Fibroblast of skin of right quadriceps (primary cell): ENCODE measurements around the gene PTPN9.
"Not testable (repeated sequence)": the region's sequence is repeated elsewhere in the genome, so short reads cannot be mapped to it uniquely, and the experiment has no call there.

Source experiments
- DNase-seq: peaks from one replicate; pipeline ENCODE4 v3.0.0-alpha.2; 2013

The PTPN9 gene

DNA sequence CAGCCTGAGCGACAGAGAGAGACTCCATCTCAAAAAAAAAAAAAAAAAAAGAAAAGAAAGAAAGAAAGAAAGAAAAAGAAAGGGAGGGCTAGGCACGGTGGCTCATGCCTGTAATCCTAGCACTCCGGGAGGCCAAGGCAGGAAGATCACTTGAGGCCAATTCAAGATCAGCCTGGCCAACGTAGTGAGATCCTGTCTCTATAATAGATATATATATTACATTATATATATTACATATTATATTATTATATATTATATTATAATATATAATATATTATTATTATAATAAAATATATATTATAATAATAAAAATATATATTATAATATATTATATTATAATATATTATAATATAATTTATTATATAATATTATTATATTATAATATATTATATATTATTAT is 48.9 kb downstream of the PTPN9 start:
- DNase-seq, result no peak

DNA sequence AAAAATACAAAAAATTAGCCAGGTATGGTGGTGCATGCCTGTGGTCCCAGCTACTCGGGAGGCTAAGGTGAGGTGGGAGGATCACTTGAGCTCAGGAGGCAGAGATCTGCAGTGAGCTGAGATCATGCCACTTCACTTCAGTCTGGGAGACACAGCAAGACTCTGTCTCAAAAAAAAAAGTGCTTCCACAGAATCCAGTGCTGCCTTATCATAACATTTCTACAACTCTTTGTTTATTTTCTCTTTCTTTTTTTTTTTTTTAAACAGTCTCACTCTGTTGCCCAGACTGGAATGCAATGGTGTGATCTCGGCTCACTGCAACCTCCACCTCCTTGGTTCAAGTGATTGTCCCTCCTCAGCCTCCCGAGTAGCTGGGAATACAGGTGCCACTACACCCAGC is 53.4 kb downstream of the PTPN9 start:
- DNase-seq, result not testable (repeated sequence)

DNA sequence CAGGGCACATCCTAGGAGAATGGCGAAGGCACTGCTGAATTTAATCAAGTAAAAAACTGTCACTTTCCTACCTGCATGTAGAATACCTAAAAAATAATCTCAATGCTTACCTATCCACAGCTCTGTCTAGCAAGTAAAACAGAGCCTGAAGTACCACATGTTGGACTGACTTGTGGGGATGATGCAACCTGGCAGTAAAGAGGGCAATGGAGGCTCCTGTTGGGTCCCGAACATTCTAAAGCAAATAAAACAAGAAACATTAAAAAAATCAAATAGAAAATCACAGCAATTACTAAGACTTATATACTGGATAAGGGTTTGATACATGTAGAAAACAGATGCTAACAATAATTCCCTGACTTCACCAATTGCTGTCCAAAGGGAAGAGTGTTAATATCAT is 56.1 kb downstream of the PTPN9 start:
- DNase-seq, result no peak

DNA sequence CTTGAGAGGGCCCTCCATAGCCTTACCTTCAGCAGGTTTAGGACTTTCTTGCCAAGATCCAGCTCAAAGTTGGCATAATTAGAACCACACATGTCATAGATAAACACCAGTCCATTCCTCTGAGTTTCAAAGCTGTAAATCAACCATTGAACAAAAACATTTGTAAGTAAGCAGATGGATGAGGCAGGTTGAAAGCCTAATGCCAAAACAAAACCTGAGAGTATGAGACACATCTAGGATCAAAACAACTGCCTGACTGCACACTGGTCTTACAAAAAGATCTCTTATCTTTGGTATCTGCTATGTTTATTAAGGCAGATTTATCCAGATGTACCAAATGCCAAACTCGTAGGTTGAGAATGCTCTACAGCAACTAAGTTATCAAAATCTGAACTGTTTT is 61.9 kb downstream of the PTPN9 start:
- DNase-seq, result no peak

DNA sequence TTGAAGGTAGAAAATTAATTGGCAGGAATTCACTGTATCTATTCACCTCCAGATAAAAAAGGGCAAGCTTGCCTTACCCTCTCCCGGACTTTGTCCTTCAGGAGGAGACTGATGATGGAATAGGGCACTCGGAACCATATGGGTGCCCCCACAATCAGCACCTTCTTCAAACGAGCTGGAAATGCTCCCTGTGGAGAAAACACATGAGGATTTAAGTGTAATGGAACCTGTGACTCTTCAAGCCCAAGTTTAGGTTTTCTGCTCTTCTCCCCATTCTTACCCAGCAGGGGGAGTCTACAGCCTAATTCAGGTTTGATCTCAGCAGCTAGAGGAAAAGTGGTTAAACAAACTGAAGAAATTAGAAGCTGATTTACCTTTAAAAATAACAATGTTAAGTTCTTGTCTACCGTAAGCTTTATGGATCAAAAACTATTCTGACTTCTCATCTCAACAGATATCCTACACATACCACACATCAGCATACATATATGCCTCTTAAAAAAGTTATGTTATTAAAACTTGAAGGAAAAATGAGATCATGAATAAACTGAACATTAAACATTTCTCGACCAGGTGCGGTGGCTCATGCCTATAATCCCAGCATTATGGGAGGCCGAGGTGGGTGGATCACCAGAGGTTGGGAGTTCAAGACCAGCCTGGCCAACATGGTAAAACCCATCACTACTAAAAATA is 70.1 kb downstream of the PTPN9 start:
- peak; percentile 34 for DNase-seq

DNA sequence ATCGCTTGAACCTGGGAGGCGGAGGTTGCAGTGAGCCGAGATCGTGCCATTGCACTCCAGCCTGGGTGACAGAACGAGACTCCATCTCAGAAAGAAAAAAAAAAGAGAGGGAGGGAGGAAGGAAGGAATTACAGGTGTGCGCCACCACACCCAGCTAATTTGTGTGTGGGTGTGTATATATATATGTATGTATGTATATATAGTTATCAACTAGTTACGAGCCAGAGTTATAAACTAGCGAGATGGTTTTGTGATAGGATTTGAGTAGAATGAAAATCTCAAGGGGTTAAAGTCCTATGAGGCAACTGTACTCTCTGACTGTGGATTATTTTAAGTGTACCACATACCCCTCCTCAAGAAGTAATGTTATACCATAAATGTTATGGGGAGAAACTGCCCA is 76.8 kb downstream of the PTPN9 start:
- no peak for DNase-seq

DNA sequence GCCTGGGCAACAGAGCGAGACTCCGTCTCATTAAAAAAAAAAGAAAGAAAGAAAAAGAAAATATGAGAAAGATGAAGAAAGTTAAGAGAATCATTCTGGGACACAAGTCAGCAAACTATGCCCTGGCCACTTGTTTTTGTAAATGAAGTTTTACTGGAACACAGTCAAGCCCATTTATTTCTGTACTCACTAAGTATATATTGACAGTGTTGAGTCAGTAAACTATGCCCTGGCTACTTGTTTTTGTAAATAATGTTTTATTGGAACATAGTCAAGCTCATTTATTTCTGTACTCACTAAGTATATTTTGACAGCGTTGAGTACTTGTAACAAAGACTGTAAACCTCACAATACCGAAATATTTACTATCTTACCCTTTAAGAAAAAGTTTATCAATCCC is 85.4 kb downstream of the PTPN9 start:
- DNase-seq, result no peak

DNA sequence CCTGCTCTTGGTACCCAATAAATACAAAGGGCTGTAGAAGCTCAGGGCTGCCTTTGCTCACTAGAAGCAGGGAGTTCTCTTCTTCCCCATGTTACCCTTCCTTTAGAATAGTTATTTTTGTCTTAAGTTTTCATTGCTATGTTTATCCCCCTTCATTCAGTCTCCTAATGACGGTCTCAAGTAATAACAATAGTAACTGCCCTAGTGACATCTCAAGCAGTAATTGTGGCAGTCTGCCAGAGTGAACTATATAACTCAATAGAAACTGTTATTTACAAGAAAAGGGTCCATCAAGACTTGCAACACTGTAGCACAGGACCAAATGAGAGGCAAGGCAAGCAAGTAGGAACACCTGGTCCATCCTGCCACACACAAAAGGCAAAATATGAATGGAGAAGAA is 95.2 kb downstream of the PTPN9 start:
- no peak for DNase-seq

DNA sequence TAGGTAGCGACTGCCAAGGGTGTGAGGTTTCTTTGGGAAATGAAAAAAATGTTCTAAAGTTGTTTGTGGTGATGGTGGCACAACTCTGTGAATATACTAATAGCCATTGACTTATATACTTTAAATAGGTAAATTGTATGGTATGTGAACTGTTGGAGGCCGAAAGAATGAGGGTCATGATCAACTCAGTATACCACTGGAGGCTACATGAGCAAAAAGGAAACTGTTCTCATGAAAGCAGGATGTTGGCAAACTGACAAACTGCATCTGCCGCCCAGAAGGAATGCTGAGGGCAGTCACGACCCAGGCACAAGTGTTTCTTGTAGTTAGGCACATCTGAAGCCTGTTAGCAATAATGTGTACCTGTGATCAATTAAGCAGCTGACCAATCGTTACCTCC is 95.6 kb downstream of the PTPN9 start:
- DNase-seq, result not testable (repeated sequence)

DNA sequence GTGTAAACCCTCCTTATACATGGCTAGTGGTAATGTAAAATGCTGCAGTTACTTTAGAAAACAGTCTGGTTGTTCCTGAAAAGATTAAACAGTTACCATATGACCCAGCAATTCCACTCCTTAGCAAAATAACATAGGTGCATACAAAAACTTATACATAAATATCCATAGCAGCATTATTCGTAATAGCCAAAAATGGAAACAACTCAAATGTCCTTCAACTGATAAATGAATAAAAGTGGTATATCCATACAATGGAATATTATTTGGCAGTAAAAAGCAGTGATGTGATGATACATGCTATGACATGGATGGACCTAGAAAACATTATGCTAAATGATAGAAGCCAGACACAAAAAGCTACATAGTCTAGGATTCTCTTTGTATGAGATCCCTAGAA is 96.0 kb downstream of the PTPN9 start:
- no peak for DNase-seq

DNA sequence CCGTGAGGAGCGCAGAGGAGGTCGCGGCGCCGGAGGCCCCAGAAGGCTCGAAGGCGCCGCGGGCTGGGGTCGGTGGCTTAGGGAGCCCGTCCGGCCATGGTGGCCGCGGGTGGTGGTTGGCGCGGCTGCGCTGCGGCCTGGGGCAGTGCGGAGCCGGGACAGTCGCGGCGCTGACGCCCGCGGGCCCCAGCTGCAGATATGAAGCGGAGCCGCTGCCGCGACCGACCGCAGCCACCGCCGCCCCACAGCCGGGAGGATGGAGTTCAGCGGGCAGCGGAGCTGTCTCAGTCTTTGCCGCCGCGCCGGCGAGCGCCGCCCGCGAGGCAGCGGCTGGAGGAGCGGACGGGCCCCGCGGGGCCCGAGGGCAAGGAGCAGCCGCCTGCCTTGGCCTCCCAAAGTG is 98.7 kb downstream of the PTPN9 start:
- not testable (repeated sequence) for DNase-seq

DNA sequence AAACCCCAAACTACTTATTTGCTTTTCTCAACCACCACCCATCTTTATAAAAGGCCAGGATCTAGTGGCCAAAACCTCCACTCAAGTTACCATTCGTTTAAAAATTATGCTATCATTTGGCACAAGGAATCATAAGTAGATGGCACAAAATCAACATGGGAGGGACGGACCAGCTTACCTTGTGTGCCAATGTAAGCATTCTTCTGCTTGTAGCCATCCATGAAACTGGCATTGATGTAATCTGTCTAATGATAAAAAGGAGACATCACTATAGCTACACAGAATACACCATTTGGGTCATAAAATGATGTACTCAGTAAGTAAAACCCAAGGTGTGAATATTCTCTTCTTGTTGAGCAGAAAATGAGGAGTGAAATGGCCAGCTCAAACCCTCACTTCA is 99.4 kb downstream of the PTPN9 start:
- no peak for DNase-seq

DNA sequence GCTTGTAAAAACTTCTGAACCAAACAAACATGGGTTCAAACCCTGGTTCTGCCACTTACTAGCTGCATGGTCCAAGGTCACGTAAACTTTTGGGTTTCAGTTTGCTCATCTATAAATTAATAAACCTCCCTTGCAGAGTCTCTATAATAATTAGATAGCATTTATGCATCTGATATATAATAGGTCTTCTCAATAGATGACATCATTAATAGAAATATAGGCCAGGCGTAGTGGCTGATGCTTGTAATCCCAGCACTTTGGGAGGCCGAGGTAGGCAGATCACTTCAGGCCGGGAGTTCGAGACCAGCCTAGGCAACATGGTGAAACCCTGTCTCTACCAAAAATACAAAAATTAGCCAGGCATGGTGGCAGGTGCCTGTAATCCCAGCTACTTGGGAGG is 102.0 kb downstream of the PTPN9 start:
- DNase-seq, result not testable (repeated sequence)

DNA sequence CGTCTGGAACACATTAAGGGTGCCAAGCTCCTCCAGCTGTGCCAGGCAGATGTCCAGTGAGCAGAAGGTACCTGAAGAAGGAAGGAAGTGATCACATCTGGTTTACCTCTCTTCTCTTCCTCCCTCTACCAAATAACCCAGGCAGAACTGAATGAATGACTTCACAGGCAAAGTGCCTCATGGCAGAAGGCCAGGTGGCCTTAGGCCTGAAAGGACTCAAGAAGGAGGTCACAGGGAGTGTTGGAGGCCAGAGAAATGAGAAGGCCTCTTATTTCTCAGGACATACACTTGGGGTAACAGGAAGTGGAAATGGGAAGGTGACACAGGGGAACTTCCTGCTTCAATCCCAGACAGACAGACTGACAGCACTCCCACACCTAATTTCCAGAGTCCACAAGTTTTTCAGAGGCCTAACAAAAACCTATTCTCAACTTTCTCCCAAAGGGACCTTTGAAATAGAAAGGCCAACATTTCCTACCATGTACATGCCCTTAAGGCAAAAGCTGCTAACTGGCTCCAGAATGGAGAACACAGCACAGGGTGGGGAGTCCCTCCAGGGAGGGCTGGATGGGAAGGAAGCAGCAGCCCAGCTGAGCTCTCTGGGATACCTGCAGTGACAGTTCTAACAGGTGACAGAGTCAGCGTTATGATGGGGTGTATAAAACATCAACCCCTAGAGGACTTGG is 110.1 kb downstream of the PTPN9 start:
- DNase-seq, result no peak

DNA sequence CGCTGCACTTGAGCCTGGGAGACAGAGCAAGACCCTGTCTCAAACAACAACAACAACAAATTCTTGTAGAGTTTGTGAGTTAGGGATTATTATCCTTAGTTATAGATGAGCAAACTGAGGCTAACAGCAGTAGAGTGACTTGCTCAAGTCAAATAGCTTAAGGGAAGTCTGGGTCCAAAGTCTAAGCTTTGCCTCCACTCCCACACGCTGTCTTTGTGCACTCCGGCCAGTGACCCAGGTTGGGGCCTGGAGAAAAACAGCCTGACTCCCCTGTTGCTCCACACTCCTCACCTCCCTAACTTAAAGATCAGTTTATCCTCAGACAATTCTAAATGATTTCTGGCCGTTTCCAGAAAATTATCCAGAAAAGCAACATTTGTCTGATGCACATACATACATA is 118.5 kb downstream of the PTPN9 start:
- DNase-seq, result no peak

DNA sequence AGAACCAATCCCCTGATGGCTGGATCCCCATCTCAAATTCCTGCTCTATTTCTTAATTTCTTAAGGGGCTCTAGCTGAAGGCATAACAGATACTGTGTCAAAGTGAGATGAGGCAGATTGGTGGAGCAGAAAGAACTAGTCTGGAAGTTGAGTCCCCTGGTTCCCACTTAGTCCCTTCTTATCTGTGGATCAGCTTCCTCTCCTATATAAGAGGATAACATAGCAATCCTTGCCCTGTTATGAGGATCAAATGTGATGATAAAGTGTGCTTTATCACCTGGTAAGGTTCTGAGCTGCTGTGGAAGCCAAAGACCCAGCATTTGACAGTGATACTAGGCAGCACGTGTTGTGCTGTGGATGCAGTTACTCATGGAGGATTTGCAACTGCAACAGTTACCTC is 119.5 kb downstream of the PTPN9 start:
- DNase-seq, result no peak

DNA sequence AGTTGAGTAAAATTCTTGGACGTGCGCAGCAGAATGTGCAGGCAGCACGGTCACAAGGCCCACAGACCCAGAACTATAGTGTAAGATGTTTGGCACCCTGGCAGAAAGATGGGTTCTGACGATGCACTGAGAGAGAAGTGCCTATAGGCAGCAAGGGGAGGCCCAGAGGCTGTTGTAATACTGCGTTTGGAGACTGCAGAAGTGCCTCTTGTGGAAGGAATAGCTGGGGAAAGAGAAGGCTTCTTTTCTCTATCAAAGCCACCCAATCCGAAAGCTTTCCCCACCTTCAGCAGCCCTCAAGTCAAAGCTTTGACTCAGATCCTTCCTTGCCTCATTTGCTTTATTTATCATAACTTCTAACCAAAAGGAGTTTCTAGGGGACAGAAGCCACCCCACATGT is 122.4 kb downstream of the PTPN9 start:
- DNase-seq, result no peak

DNA sequence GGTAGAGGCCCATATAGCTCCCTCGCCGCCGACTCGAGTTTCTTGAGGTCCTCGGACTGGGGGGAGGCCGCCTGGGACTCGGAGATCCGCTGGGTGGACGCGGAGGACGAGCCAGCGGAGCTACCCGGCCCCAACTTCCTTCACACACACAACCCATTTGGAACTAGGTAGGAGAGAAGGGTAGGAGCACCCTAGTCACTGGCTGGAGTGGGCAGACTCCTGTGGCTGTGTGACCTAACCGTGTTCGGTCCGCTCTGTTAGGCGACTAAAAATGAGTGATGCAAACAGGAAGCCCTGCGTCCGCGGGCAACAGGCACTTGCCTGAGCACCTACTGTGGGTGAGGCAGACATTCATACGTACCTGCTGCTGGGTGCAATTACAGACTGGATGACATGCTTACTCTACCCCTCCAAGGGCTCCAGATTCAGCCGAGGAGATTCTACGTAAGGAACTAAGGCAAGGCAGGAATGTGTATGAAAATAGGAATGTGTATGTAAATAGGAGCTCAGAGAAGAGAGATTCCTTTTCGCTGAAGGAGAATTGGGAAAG is 123.1 kb downstream of the PTPN9 start:
- peak; percentile 51 for DNase-seq

DNA sequence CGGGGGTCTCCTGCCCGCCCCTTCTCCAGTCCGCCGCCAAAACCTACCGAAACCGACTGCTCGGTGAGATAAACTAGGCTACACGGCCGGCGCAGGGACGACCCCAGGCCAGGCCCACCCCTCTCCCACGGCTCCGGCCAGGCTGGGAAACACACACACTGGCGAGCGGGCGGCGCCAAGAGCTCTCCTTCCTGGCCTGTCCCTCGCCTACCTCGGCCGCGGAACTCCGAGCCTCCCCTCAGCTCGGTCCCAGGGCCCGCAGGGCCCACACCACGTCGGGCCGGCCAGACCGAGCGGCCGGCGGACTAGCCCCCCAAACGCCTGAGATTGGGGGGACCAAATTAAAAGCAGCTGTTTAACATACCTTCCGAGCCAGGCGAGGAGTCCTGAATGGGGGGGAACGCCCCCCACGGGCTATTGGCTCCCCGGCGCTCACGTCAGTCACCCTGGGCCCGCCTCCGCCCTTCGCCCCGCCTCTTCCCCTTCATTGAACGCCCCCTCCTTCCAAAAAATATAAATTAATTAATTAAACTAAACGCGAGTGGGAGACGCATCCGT is 123.6 kb downstream of the PTPN9 start:
- peak; percentile 77 for DNase-seq

DNA sequence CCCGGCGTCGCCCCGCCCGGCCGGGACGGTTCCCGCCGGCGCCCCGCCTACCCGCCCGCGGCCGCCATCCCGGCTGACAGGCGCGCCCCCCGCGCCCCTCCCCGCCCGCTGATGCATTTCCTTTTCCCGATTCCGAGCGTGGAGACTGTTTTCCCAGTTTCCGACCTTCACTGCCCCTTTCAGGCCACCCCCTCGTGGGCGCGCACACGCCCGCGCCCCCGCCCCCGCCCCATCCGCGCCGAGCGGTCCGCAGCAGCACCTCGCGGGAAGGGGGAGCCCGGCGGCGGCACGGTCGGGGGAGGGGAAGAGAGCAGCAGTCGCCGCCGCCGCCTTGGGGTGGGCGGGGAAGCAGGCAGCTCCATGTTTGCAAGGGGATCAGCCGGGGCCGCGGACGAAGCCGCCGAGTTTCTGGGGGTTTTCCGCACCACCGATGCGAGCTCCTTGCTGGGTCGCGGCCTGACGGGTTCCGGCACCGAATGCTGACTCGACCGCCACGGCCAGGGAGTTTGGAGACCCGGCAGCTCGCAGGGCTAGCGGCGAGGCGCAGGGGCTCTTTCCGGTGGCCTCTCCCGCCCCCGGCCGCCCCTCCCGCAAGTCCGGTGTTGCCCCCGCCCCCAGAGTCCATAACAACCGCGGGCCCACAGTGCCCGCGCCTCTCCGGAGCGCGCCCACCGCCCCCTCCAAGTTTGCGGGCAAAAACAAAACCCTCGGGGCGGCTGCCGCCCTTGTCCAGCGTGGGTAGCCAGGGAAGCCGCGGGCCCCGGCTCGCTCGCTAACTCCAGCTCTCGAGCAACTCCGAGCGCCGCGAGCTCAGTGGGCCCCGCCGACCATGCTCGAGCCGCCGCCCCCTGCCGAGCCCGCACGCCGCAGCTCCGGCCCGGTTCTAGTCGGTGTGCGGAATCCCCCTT is 124.4 kb downstream of the PTPN9 start:
- DNase-seq, result no peak

DNA sequence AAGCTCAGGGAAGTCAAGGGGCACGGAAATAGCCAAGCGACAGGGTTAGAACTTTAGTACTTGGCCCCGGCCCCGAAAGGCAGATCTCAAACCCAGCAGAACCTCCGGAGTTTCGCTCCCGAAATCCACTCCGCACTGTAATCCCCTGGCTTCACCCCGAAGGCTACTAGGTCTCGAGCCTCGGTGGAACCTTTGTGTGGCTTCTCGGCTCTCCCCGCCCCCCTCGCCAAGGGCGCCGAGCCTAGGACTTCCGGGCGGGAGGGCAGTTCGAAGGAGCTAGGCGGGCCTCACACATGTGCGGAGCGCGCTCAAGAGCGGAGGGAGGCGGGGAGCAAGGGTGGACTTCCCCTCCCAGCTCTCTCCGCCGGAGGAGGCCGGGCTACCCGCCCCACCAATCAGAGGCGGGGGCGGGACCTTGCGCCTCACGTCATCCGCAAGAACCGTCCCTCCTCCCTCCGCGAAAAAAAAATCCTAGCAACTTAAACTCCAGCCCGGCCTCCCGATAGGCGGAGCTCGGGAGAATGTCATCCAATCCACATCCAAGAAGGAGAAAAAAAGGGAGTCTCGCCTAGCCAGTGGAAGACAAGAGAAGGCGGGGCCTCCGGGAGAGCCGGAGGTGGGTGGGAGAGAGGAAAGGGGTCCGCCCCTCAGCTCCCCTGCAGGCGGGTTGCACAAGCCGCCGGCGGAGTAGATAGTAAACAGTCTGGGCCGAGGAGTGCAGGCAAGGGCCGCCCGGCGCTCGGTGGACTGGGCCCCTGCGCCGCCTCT is 125.2 kb downstream of the PTPN9 start:
- DNase-seq, result peak; percentile 100
